Adipose tissue (tissue), 3 donors: ENCODE measurements around the gene IL13RA1. TPM values are rescaled to one million over a fixed set of nuclear protein-coding genes. Genes with fewer than 3 reads are reported as not detected.

ENCODE experiments used
- H3K27ac ChIP-seq: one replicate; pipeline ENCODE4 v1.5.1; 2013; ENCODE audit warnings: low read depth, low read length
- WGBS, 3 donors: extraction: QIAGEN DNeasy Blood & Tissue Kit; methylation state at CpG; one replicate each; pipeline ENCODE4 v1.1.7; 2013; 5-methylcytosine and 5-hydroxymethylcytosine counted together
- polyA plus RNA-seq, 3 donors: library from polyadenylated mRNA; stranded (reverse); fragments of 200-250 nt; gene quantifications; one replicate each; pipeline ENCODE4 v1.2.3, GENCODE V29; 2013
- donor health status: healthy with polysubstance abuse.
- donor health status: Bipolar disorder and iron deficiency.
- donor health status: healthy.

The IL13RA1 gene
- polyA plus RNA-seq, 3 donors: 14.7 to 35.4 (median 25.9) TPM

DNA sequence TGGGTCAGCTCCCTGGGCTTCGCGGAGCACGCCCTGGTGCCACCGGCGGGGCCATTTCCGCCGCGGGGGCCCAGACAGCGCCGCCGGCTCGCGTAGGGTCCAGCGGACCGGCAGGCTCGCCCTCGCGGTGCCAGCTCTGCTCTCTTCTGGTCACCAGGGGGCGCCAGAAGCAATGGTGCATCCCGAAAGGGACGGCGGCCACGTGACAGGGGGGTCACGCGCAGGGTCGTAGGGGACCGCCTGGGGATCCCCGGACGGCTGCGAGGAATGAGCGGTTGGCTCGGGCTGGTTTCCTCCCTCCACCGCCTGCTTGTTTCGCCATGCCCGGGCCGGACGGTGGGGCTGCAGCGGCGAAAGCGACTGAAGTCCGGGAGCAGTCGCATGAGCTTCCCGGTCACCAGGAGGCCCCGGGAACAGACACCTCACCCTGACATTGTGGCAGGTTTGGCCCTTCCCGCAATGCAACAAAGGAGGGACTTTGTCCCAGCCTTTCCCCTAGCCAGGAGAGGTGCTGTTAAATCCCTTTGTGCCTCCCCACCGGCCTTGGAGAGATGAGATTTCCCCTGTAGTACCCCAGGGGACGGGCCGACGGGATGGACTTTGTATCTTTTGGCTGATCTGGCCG lies 112.0 kb downstream of the IL13RA1 start:
- H3K27ac ChIP-seq: no peak overlapping the region
- WGBS, 3 donors: 2 to 29% (median 5%) methylated on average over 41 to 50 of the region's 50 CpGs

Other genes with a start within 250 kb of the IL13RA1 start
- 10 to 100 TPM in 2 of 3 donors, 1 to 10 TPM in 1; 5.8 to 35.8 (median 35.2) TPM for gene DOCK11, start 231.8 kb upstream of the IL13RA1 start, polyA plus RNA-seq
- under 1 TPM in 2 of 3 donors, not detected in 1; 0.09 to 0.12 TPM for gene ZCCHC12, start 96.2 kb downstream of the IL13RA1 start, polyA plus RNA-seq
- 1 to 10 TPM; 2.3 to 6.8 (median 3.0) TPM for gene LONRF3, start 247.0 kb downstream of the IL13RA1 start, polyA plus RNA-seq